Chondrocyte (in vitro differentiated cells): ENCODE data around the gene F2RL3. TPM values are rescaled to one million over a fixed set of nuclear protein-coding genes. Genes with fewer than 3 reads are reported as not detected.
A peak's percentile ranks its signal among the peaks of the same experiment; 100 is the strongest.

Experiments
- DNase-seq: peaks from one replicate; pipeline ENCODE4 v3.0.0; 2021; ENCODE audit warnings: mixed read lengths, low spot score
- H3K27ac Mint-ChIP-seq: one replicate; pipeline ENCODE4 v1.8.0; 2021; ENCODE audit warnings: mild to moderate bottlenecking, moderate library complexity, mixed read lengths; ENCODE audit not compliant: unreplicated experiment
- H3K27me3 Mint-ChIP-seq: 2 replicates; pipeline ENCODE4 v1.8.0; 2021; ENCODE audit warnings: low read depth, mixed read lengths
- H3K36me3 Mint-ChIP-seq: 2 replicates; pipeline ENCODE4 v1.8.0; 2021; ENCODE audit warnings: low read depth, mixed read lengths
- H3K4me1 Mint-ChIP-seq: 2 replicates; pipeline ENCODE4 v1.8.0; 2021; ENCODE audit warnings: low read depth, mild to moderate bottlenecking, mixed read lengths
- H3K4me3 Mint-ChIP-seq: one replicate; pipeline ENCODE4 v1.8.0; 2021; ENCODE audit warnings: mild to moderate bottlenecking, moderate library complexity, mixed read lengths; ENCODE audit not compliant: unreplicated experiment
- H3K9me3 Mint-ChIP-seq: 2 replicates; pipeline ENCODE4 v1.8.0; 2021; ENCODE audit warnings: low read depth, mixed read lengths
- CTCF ChIP-seq: fragments of 200-600 bp; sonication (generic); IDR thresholded peaks from 2 replicates; pipeline ENCODE4 v1.5.0; 2021; ENCODE audit warnings: antibody characterized with exemption, mild to moderate bottlenecking, moderate library complexity
- total RNA-seq: library from RNA; stranded (reverse); gene quantifications from 3 replicates; pipeline ENCODE4 v1.2.1, GENCODE V29; 2021

Gene F2RL3
- total RNA-seq, 1 donor from 2014 or later: 0.05 TPM

- TF ChIP-seq CTCF: no peak
- Mint-ChIP-seq H3K9me3 (no peaks in the 10 kb centered on the region), H3K36me3 (no peaks in the 10 kb centered on the region), H3K27me3 (no peaks in the 10 kb centered on the region), H3K4me1 (peaks cover 2% of the 10 kb centered on the region), H3K4me3 (no peak overlapping the region), H3K27ac (no peak overlapping the region)
- no peak for DNase-seq
Observed at GRCh38 chr19:16891696-16892382, 3.0 kb downstream of the F2RL3 start.

DNA sequence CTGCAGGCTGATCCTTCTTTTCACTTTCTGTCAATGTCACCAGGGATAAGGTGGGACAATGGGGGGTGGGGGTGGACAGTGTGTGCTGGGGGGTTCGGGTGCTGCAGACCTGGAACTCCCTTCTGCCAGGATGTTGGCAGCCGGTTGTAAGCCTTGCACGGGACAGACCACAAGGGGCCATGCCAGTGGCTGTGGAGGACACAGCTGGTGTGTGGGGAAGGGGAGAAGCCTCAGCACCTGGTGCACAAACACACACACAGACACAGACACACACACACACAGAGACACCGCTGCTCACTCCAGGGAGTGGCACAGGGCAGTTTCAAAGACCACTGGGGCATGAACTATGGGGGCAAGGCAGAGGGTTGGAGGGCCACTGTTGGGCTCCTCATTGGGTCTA, 3.6 kb downstream of the F2RL3 start:
- H3K9me3 Mint-ChIP-seq: no peaks in the 10 kb centered on the region
- TF ChIP-seq CTCF: no peak
- DNase-seq: no peak

GRCh38 chr19:16892868-16893685, 4.3 kb downstream of the F2RL3 start:
- no peak for TF ChIP-seq CTCF
- H3K27me3 Mint-ChIP-seq: no peaks in the 10 kb centered on the region
- no peak overlapping the region for H3K27ac Mint-ChIP-seq

More for the DNA sequence above, 3.6 kb downstream of the F2RL3 start:
- no peaks in the 10 kb centered on the region for H3K27me3 Mint-ChIP-seq
- no peak overlapping the region for H3K27ac Mint-ChIP-seq
- peaks cover 2% of the 10 kb centered on the region for H3K4me1 Mint-ChIP-seq
- no peak overlapping the region for H3K4me3 Mint-ChIP-seq
- no peaks in the 10 kb centered on the region for H3K36me3 Mint-ChIP-seq

GRCh38 chr19:16893686-16893989, 4.8 kb downstream of the F2RL3 start:
- Mint-ChIP-seq H3K4me3 (no peak overlapping the region), H3K36me3 (no peaks in the 10 kb centered on the region), H3K9me3 (no peaks in the 10 kb centered on the region), H3K27ac (peak overlapping the region; percentile 36), H3K4me1 (peaks cover 4% of the 10 kb centered on the region), H3K27me3 (no peaks in the 10 kb centered on the region)
- DNase-seq: no peak
- TF ChIP-seq CTCF: no peak

More at GRCh38 chr19:16892868-16893685, 4.3 kb downstream of the F2RL3 start:
- no peak overlapping the region for H3K4me3 Mint-ChIP-seq
- no peaks in the 10 kb centered on the region for H3K36me3 Mint-ChIP-seq
- no peaks in the 10 kb centered on the region for H3K9me3 Mint-ChIP-seq
- peak; percentile 90 for DNase-seq
- peaks cover 2% of the 10 kb centered on the region for H3K4me1 Mint-ChIP-seq

- Mint-ChIP-seq H3K4me3 (no peak overlapping the region), H3K4me1 (peaks cover 3% of the 10 kb centered on the region), H3K27ac (no peak overlapping the region), H3K9me3 (no peaks in the 10 kb centered on the region), H3K36me3 (no peaks in the 10 kb centered on the region), H3K27me3 (no peaks in the 10 kb centered on the region)
- TF ChIP-seq CTCF: no peak
- DNase-seq: no peak
Observed at GRCh38 chr19:16894080-16894479, 5.3 kb downstream of the F2RL3 start.
